Activated CD8-positive, alpha-beta memory T cell treated with anti-CD3 and anti-CD28 coated beads, Interleukin-2, amount 50 U/mL, for 48 hours (primary cell): Measurements from ENCODE around the gene EEF1A2.
A peak's percentile ranks its signal among the peaks of the same experiment; 100 is the strongest.
"Not testable (repeated sequence)": the region's sequence is repeated elsewhere in the genome, so short reads cannot be mapped to it uniquely, and the experiment has no call there.

Source experiments
- DNase-seq: peaks from one replicate; pipeline ENCODE4 v3.0.0-alpha.2; 2020

Gene EEF1A2

GRCh38 chr20:63519668-63520503 lies 21.0 kb upstream of the EEF1A2 start:
- peak; percentile 81 for DNase-seq

GRCh38 chr20:63518946-63519667 lies 20.2 kb upstream of the EEF1A2 start:
- no peak for DNase-seq

- DNase-seq = no peak
Observed at GRCh38 chr20:63518351-63518861, 19.5 kb upstream of the EEF1A2 start.

- no peak for DNase-seq
Observed at GRCh38 chr20:63517376-63518309, 18.8 kb upstream of the EEF1A2 start.

GRCh38 chr20:63514520-63514919 lies 15.6 kb upstream of the EEF1A2 start:
- not testable (repeated sequence) for DNase-seq

GRCh38 chr20:63513207-63513606 lies 14.3 kb upstream of the EEF1A2 start:
- no peak for DNase-seq

GRCh38 chr20:63509088-63509564 lies 10.2 kb upstream of the EEF1A2 start:
- no peak for DNase-seq

- DNase-seq = no peak
Observed at GRCh38 chr20:63508072-63508768, 9.3 kb upstream of the EEF1A2 start.

GRCh38 chr20:63507083-63507743 lies 8.3 kb upstream of the EEF1A2 start:
- no peak for DNase-seq

GRCh38 chr20:63505723-63506122 lies 6.8 kb upstream of the EEF1A2 start:
- DNase-seq = no peak

GRCh38 chr20:63505281-63505680 lies 6.4 kb upstream of the EEF1A2 start:
- DNase-seq = no peak

- no peak for DNase-seq
Observed at GRCh38 chr20:63504642-63505041, 5.8 kb upstream of the EEF1A2 start.

GRCh38 chr20:63503524-63503923 lies 4.6 kb upstream of the EEF1A2 start:
- DNase-seq = no peak

GRCh38 chr20:63502671-63503172 lies 3.8 kb upstream of the EEF1A2 start:
- no peak for DNase-seq

GRCh38 chr20:63501818-63502670 lies 3.2 kb upstream of the EEF1A2 start:
- no peak for DNase-seq

- no peak for DNase-seq
Observed at GRCh38 chr20:63500902-63501817, 2.3 kb upstream of the EEF1A2 start.

- no peak for DNase-seq
Observed at GRCh38 chr20:63500151-63500901, 1.4 kb upstream of the EEF1A2 start.

GRCh38 chr20:63499338-63499969 lies 571 bp upstream of the EEF1A2 start:
- DNase-seq = no peak
